Measurements from ENCODE around the gene ABCC8. TPM values are rescaled to one million over a fixed set of nuclear protein-coding genes. Genes with fewer than 3 reads are reported as not detected.

Gene ABCC8
- total and polyA plus RNA-seq, 2 donors (not counting 1 experiment from before 2014, with no cell fraction given), result 0.03 to 0.17 TPM

DNA sequence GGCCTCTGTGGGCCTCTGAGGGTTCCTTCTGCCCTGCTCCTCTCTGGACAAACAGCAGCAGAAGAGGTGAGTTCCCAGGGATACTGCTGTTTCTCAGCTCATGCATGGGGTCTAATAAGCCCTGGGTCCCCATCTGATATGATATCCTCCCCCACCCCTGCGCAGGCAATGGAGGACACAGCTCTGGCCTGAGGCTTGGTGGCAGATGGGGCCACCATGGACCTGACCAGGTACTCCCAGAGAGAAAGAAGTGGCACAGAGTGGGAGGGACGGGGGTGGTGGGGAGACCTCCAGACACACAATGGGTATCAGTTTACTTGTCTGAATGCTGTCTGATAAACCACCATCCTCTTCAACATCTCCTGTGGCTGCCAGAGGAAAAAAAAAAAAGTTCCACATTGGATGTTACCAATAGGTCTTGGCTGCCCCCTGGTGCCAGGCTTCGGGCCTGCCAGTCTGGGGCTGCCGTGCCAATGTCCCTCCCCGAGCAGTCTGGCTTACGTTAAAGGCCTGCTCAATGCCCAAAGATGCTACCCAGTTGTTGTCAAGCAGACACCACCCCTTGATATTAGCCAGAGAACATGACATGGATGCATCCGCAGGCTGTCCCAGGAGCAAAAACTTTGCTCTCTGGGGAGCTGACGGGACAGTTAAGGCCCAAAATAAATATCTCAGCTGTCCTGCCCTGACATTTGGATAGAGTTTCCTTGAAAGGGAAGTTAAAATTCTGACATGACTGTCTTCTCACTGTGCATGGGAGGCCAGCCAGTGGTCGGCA is 27.9 kb upstream of the ABCC8 start:
- peaks cover 9% of the 10 kb centered on the region for H3K27me3 Mint-ChIP-seq
- ChIA-PET CTCF (interaction anchor here (0.8 to 7.7 kb wide), 11 partner anchors 12 to 718 kb away, joined by 3 to 116 read pairs (median 6); partner anchors contain the start of gene KCNJ11), POLR2A (no interaction called here)
- Histone ChIP-seq H3K9me3 (ENCODE audit: control extremely low read depth in 1 of 3, control insufficient read depth in 2 of 3, insufficient read depth in 1 of 3, low read length in 2 of 3) (no peaks in the 10 kb centered on the region), H3K4me1 (ENCODE audit: control insufficient read depth in 2 of 2, insufficient read depth in 2 of 2, low read length in 2 of 2) (no peaks in the 10 kb centered on the region), H3K79me2 (ENCODE audit: control insufficient read depth, insufficient read depth, low read length) (no peaks in the 10 kb centered on the region), H3K27me3 (replicated peaks in 1 of 4; ENCODE audit: control extremely low read depth in 1 of 4, control insufficient read depth in 3 of 4, insufficient read depth in 4 of 4, low read length in 3 of 4) (no peaks in the 10 kb centered on the region), H3K4me3 (ENCODE audit: control extremely low read depth in 1 of 5, extremely low read depth in 1 of 5, insufficient read depth in 1 of 5, low read depth in 2 of 5, low read length in 4 of 5) (no peak overlapping the region), H3K36me3 (replicated peaks in 1 of 2; ENCODE audit: control extremely low read depth in 1 of 2, control insufficient read depth in 1 of 2, extremely low read depth in 1 of 2, insufficient read depth in 2 of 2, low read length in 1 of 2) (no peaks in the 10 kb centered on the region), H4K20me1 (ENCODE audit: control insufficient read depth, insufficient read depth, low read length, poor library complexity, severe bottlenecking) (no peaks in the 10 kb centered on the region), H3K9ac (ENCODE audit: low read length) (no peak overlapping the region), H3K27ac (ENCODE audit: low read length in 2 of 2) (no peak overlapping the region), H3K4me2 (replicated peaks; ENCODE audit: low read depth, low read length, poor library complexity, severe bottlenecking) (no peak overlapping the region), H2AFZ (ENCODE audit: insufficient read depth, low read depth, low read length, poor library complexity, severe bottlenecking) (peak overlapping the region; percentile 2)
- WGBS (ENCODE audit: insufficient coverage), result 29% methylated on average over 6 of the region's 9 CpGs
- H3K9me3 Mint-ChIP-seq (ENCODE audit: insufficient read depth), result no peaks in the 10 kb centered on the region
- peak; percentile 79 for DNase-seq
- peak; percentile 68 for ATAC-seq (ENCODE audit: low read depth)
- TF ChIP-seq, protein P1, sequence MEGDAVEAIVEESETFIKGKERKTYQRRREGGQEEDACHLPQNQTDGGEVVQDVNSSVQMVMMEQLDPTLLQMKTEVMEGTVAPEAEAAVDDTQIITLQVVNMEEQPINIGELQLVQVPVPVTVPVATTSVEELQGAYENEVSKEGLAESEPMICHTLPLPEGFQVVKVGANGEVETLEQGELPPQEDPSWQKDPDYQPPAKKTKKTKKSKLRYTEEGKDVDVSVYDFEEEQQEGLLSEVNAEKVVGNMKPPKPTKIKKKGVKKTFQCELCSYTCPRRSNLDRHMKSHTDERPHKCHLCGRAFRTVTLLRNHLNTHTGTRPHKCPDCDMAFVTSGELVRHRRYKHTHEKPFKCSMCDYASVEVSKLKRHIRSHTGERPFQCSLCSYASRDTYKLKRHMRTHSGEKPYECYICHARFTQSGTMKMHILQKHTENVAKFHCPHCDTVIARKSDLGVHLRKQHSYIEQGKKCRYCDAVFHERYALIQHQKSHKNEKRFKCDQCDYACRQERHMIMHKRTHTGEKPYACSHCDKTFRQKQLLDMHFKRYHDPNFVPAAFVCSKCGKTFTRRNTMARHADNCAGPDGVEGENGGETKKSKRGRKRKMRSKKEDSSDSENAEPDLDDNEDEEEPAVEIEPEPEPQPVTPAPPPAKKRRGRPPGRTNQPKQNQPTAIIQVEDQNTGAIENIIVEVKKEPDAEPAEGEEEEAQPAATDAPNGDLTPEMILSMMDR (IDR thresholded peaks at IDR 0.05), result peak; percentile 82
- TF ChIP-seq EZH2 (IDR thresholded peaks at IDR 0.05; ENCODE audit: borderline replicate concordance, insufficient read depth, low read depth, low read length, poor library complexity, severe bottlenecking), result no peak
- no peak overlapping the region for H3K4me3 Mint-ChIP-seq
- H3K27ac Mint-ChIP-seq, result no peak overlapping the region
- intact Hi-C loops (cut with micrococcal nuclease), result loop anchor here (1.0 to 10.0 kb wide), 4 partner anchors 115 to 684 kb away; no protein-coding TSS in a partner anchor
- no peaks in the 10 kb centered on the region for H3K4me1 Mint-ChIP-seq

DNA sequence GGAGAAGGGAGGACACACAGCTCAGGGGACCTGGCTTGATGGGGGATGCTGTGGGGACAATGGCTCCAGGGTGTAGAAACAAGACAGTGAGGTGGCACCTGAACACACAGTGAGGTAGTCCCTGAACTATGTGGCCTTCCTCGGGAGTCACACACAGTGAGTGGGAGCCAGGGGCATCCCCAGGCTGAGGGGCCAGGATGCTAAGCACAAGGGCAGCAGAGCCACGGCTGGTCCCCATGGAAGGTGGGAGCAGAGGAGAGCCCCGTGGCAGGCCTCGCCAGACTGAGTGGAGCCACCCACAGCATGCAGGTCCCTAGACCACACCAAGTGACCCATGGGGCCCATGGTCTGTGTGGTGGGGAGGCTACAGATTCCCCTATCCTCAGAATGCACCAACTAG is 26.0 kb upstream of the ABCC8 start:
- ATAC-seq (ENCODE audit: low read depth) (no peak), DNase-seq (no peak)
- Histone ChIP-seq H3K36me3 (replicated peaks in 1 of 2; ENCODE audit: control extremely low read depth in 1 of 2, control insufficient read depth in 1 of 2, extremely low read depth in 1 of 2, insufficient read depth in 2 of 2, low read length in 1 of 2) (no peaks in the 10 kb centered on the region), H3K9me3 (ENCODE audit: control extremely low read depth in 1 of 3, control insufficient read depth in 2 of 3, insufficient read depth in 1 of 3, low read length in 2 of 3) (no peaks in the 10 kb centered on the region), H3K79me2 (ENCODE audit: control insufficient read depth, insufficient read depth, low read length) (no peaks in the 10 kb centered on the region), H3K4me3 (ENCODE audit: control extremely low read depth in 1 of 5, extremely low read depth in 1 of 5, insufficient read depth in 1 of 5, low read depth in 2 of 5, low read length in 4 of 5) (no peak overlapping the region), H3K4me1 (ENCODE audit: control insufficient read depth in 2 of 2, insufficient read depth in 2 of 2, low read length in 2 of 2) (no peaks in the 10 kb centered on the region), H3K27me3 (replicated peaks in 1 of 4; ENCODE audit: control extremely low read depth in 1 of 4, control insufficient read depth in 3 of 4, insufficient read depth in 4 of 4, low read length in 3 of 4) (no peaks in the 10 kb centered on the region), H3K9ac (ENCODE audit: low read length) (no peak overlapping the region), H3K4me2 (replicated peaks; ENCODE audit: low read depth, low read length, poor library complexity, severe bottlenecking) (no peak overlapping the region), H3K27ac (ENCODE audit: low read length in 2 of 2) (no peak overlapping the region), H4K20me1 (ENCODE audit: control insufficient read depth, insufficient read depth, low read length, poor library complexity, severe bottlenecking) (no peaks in the 10 kb centered on the region), H2AFZ (ENCODE audit: insufficient read depth, low read depth, low read length, poor library complexity, severe bottlenecking) (no peak overlapping the region)
- Mint-ChIP-seq H3K4me1 (no peaks in the 10 kb centered on the region), H3K27me3 (peaks cover 3% of the 10 kb centered on the region), H3K9me3 (ENCODE audit: insufficient read depth) (no peaks in the 10 kb centered on the region), H3K27ac (no peak overlapping the region), H3K4me3 (no peak overlapping the region)
- intact Hi-C loops (cut with micrococcal nuclease), result loop anchor here (10.0 kb wide), 1 partner anchor 558 kb away; no protein-coding TSS in a partner anchor
- TF ChIP-seq, protein P1 (IDR thresholded peaks at IDR 0.05), result no peak
- no peak for TF ChIP-seq EZH2 (IDR thresholded peaks at IDR 0.05; ENCODE audit: borderline replicate concordance, insufficient read depth, low read depth, low read length, poor library complexity, severe bottlenecking)
- POLR2A ChIA-PET, result no interaction called here
- WGBS (ENCODE audit: insufficient coverage), result 100% methylated on average over 1 of the region's 4 CpGs
- CTCF ChIA-PET, result interaction anchor here (0.9 to 7.7 kb wide), 4 partner anchors 25 to 273 kb away, joined by 3 to 116 read pairs (median 8); no protein-coding TSS in a partner anchor

Measured in B cell (primary cell).